ENCODE data around the gene SRRM5. TPM values are rescaled to one million over a fixed set of nuclear protein-coding genes. Genes with fewer than 3 reads are reported as not detected.

Gene SRRM5
- total and polyA plus RNA-seq, 2 of the 4 experiments (the other 2 are of a cell fraction) = 0.10 TPM; not detected in 1

DNA sequence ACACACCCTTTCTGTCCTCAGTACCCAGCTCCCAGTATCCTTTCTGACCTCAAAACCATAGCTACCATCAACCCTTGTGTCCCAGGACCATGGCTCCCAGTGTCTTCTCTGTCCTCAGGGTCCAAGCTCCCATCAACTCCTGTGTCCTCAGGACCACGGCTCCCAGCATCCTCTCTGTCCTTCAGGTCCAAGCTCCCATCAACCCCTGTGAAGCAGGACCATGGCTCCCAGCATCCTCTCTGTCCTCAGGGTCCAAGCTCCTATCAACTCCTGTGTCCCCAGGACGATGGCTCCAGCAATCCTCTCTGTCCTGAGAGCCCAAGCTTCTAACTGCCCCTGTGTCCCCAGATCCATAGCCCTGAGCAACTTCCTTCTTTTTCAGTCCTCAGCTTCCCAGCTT, 29.4 kb downstream of the SRRM5 start:
- ATAC-seq (ENCODE audit: low read depth) (no peak), DNase-seq (no peak)
- TF ChIP-seq RFX5 (IDR thresholded peaks at IDR 0.05; ENCODE audit: low read depth, low read length) (no peak), CEBPB (IDR thresholded peaks at IDR 0.05; ENCODE audit: low read depth, low read length) (no peak), MAFK (IDR thresholded peaks at IDR 0.05; ENCODE audit: low read depth, low read length) (no peak), MAZ (IDR thresholded peaks at IDR 0.05; ENCODE audit: borderline replicate concordance, low read depth, low read length) (no peak)
- TF ChIP-seq, protein P1, sequence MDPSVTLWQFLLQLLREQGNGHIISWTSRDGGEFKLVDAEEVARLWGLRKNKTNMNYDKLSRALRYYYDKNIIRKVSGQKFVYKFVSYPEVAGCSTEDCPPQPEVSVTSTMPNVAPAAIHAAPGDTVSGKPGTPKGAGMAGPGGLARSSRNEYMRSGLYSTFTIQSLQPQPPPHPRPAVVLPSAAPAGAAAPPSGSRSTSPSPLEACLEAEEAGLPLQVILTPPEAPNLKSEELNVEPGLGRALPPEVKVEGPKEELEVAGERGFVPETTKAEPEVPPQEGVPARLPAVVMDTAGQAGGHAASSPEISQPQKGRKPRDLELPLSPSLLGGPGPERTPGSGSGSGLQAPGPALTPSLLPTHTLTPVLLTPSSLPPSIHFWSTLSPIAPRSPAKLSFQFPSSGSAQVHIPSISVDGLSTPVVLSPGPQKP (IDR thresholded peaks at IDR 0.05; ENCODE audit: borderline replicate concordance, low read depth, low read length) = no peak
- Histone ChIP-seq H4K20me1 (ENCODE audit: insufficient read depth, low read length) (no peaks in the 10 kb centered on the region), H3K23ac (ENCODE audit: low read depth, low read length) (no peak overlapping the region), H2BK5ac (ENCODE audit: low read depth, low read length, poor library complexity, severe bottlenecking) (no peak overlapping the region), H4K8ac (ENCODE audit: low read depth in 2 of 2, low read length in 2 of 2) (no peak overlapping the region), H3K9me1 (ENCODE audit: insufficient read depth, low read length) (no peaks in the 10 kb centered on the region), H3K18ac (ENCODE audit: low read depth, low read length) (no peak overlapping the region), H2BK120ac (ENCODE audit: low read depth, low read length) (no peak overlapping the region), H3K27ac (ENCODE audit: insufficient read depth, low read length) (no peak overlapping the region), H3K4ac (ENCODE audit: low read depth, low read length) (no peak overlapping the region), H3K56ac (ENCODE audit: extremely low read depth, insufficient read depth, low read length) (no peak overlapping the region), H4K91ac (ENCODE audit: insufficient read depth, low read depth, low read length) (no peak overlapping the region), H3K79me1 (ENCODE audit: low read depth in 1 of 2, low read length in 2 of 2) (no peaks in the 10 kb centered on the region), H3K4me1 (ENCODE audit: control insufficient read depth, insufficient read depth, low read length) (peaks cover 5% of the 10 kb centered on the region), H3K27me3 (ENCODE audit: control insufficient read depth, insufficient read depth, low read length) (peaks cover 33% of the 10 kb centered on the region), H4K5ac (ENCODE audit: low read depth, low read length) (no peak overlapping the region), H2BK20ac (ENCODE audit: low read depth, low read length) (no peak overlapping the region), H2AK9ac (replicated peaks; ENCODE audit: low read depth, low read length, poor library complexity) (no peak overlapping the region), H2AFZ (replicated peaks; ENCODE audit: low read length, poor library complexity) (no peak overlapping the region), H3K4me2 (ENCODE audit: low read depth, low read length) (no peak overlapping the region), H3K36me3 (ENCODE audit: control insufficient read depth, insufficient read depth, low read length) (0 out of 2 replicates have a peak, but pooled peaks cover 2% of the 10 kb centered on the region), H2BK15ac (ENCODE audit: low read depth, low read length) (no peak overlapping the region), H3K4me3 (ENCODE audit: insufficient read depth, low read depth, low read length) (no peak overlapping the region), H2AK5ac (ENCODE audit: low read depth, low read length) (no peak overlapping the region), H3K9me3 (ENCODE audit: control insufficient read depth, insufficient read depth, low read length) (no peaks in the 10 kb centered on the region), H3K14ac (replicated peaks; ENCODE audit: low read depth, low read length) (no peak overlapping the region), H3K9ac (ENCODE audit: low read depth, low read length) (no peak overlapping the region)
- no TSS peak for BruUV-seq (replicated peaks)
- intact Hi-C loops (cut with micrococcal nuclease) (no loop called here), in situ Hi-C loops (cut with MboI; ENCODE audit: low sequenced_read_pairs) (no loop called here), dilution Hi-C loops (cut with HindIII; ENCODE audit: low sequenced_read_pairs, unreplicated experiment) (no loop called here)
- POLR2A ChIA-PET (ENCODE audit: unreplicated experiment) = no interaction called here
- CTCF ChIA-PET = no interaction called here
- no CpG with 5 or more reads among the region's 2 CpGs for WGBS, 2 experiments (ENCODE audit: extremely low coverage in 2 of 2, insufficient read length in 1 of 2)
